Ishikawa (cell line): ENCODE measurements around the gene NACAD.

Source experiments
- CEBPB ChIP-seq: IDR thresholded peaks from 2 replicates; pipeline ENCODE4 v1.6.1; 2012
- CREB1 ChIP-seq: IDR thresholded peaks from 2 replicates; pipeline ENCODE4 v1.6.1; 2012; ENCODE audit warnings: low read depth
- EP300 ChIP-seq: IDR thresholded peaks from 2 replicates; pipeline ENCODE4 v1.6.1; 2012; ENCODE audit warnings: borderline replicate concordance
- FOXM1 ChIP-seq: IDR thresholded peaks from 2 replicates; pipeline ENCODE4 v1.6.1; 2012; ENCODE audit warnings: low read depth, borderline replicate concordance
- NFIC ChIP-seq: IDR thresholded peaks from 2 replicates; pipeline ENCODE4 v1.6.1; 2012
- RAD21 ChIP-seq: IDR thresholded peaks from 2 replicates; pipeline ENCODE4 v1.6.1; 2012; ENCODE audit warnings: low read depth
- REST ChIP-seq: IDR thresholded peaks from 2 replicates; pipeline ENCODE4 v1.6.1; 2012; ENCODE audit warnings: low read depth, mild to moderate bottlenecking
- TAF1 ChIP-seq: IDR thresholded peaks from 2 replicates; pipeline ENCODE4 v1.6.1; 2012; ENCODE audit warnings: low read depth, mild to moderate bottlenecking
- TCF12 ChIP-seq: IDR thresholded peaks from 2 replicates; pipeline ENCODE4 v1.6.1; 2012; ENCODE audit warnings: low read depth
- TEAD4 ChIP-seq: IDR thresholded peaks from 2 replicates; pipeline ENCODE4 v1.6.1; 2012
- YY1 ChIP-seq: IDR thresholded peaks from 2 replicates; pipeline ENCODE4 v1.6.1; 2012; ENCODE audit warnings: low read depth
- ZBTB7A ChIP-seq: IDR thresholded peaks from 2 replicates; pipeline ENCODE4 v1.6.1; 2012; ENCODE audit warnings: low read depth
- TF ChIP-seq, protein P1 (sequence below): IDR thresholded peaks from 2 replicates; pipeline ENCODE4 v1.6.1; 2012
- TF ChIP-seq, protein P2 (sequence below): IDR thresholded peaks from 2 replicates; pipeline ENCODE4 v1.6.1; 2012

NACAD gene

GRCh38 chr7:45066409-45066808 lies 22.4 kb downstream of the NACAD start:
- TF ChIP-seq TAF1 (no peak), TEAD4 (no peak), NFIC (no peak)

DNA sequence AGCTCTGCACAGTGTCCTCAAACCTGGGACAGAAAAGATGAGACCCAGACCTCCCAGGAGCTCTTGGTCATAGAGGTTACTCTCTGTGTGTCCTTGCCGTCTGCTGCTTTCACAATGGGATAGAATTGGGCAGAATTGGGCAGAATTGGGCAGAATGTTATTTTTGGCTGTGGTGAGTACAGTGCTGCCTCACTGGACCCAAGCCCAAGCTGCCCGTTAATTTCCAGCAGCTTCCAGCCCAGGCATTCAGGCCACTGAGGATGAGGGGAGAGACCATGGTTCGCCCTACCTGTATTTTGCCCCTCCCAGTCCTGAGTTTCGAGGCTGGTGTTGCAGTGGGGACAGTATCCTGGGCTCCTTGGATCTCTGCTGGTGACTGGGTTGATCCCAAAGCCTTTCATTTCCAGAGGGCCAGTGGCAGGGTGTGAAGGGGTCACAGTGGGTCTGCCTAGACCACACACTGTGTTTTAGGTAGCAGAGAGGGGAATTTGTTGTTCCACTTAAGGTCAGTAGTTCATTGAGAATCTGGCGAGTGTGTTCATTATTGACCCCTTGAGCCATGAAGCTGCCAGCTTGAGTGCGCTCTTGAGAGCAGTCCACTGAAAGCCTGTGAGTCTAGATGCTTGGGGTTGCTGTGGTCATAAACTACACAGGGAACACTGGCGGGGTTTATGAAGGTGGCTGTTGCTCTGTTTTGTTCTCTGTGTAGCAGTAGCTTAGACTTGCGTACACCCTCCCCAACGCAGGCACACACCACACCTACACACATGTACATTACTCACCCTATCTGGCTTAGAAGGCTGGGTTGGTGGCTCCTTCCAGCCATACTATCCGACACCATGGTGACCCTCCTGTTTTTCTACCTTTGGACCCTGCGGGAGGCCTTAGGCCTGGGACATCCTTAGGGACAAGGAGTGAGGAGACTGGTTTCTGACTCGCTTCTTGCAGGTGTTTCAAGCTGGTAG lies 23.5 kb downstream of the NACAD start:
- TF ChIP-seq TEAD4 (no peak), YY1 (no peak), CREB1 (no peak), RAD21 (no peak), TCF12 (no peak), TAF1 (no peak), REST (no peak)
- TF ChIP-seq, protein P1, sequence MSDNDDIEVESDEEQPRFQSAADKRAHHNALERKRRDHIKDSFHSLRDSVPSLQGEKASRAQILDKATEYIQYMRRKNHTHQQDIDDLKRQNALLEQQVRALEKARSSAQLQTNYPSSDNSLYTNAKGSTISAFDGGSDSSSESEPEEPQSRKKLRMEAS = no peak

DNA sequence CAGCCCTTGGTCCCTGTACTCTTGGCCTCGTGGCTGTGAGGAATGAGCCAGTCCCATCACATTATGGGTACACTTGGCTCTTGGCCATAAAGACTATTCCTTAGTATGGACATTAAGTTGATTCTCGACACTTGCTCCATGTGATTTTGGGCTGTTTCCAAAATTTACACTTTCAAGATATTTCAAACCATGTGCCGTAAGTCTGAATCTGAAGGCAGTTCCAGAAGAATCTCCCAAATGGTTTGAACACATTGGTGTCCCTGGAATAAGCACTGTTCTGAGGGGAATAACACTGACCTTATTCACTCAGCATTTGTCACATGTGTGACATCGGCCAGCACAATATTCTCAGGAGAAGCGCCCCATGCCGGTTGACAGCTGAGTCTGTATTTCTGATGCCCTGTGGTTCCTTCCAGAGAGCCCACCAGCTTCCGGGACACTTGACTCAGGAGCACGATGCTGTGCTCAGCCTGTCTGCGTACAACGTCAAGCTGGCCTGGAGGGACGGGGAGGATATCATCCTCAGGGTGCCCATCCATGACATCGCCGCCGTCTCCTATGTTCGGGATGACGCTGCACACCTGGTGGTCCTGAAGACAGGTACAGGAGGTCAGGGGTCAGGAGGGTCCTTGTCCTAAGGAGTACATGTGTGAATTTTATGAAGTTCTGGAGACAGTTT lies 24.6 kb downstream of the NACAD start:
- no peak for TF ChIP-seq RAD21
- no peak for TF ChIP-seq REST
- TF ChIP-seq, protein P1 = no peak
- no peak for TF ChIP-seq FOXM1

DNA sequence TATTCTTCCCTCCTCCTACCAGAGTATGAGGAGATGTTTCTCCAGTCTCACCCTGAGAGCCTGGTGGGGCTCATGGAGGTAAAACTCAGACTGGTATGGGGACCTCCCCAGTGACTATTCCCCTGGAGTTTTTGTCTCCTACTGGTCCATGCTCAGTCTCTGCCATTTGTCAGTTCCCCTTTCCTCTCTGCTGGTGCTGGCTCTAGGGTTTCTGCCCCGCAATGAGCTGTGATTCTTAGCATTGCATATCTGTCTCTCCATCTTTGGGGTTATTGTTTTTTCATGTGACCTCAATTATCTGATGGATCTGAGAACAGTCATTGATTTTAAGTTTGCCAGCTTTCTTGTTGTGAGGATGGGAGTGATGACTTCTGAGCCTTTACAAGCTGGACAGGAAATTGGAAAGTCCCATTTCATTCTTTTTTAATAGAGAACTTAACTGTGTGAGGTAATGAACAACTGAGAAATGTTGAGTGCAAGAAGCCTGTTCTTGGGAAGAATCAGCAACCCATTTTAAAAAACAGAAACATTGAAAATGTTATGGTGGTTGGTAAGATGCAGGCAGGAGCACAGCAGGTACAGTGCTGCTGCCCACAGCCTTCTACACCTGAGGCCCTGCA lies 26.9 kb downstream of the NACAD start:
- no peak for TF ChIP-seq RAD21
- TF ChIP-seq, protein P1 = no peak
- no peak for TF ChIP-seq FOXM1
- TF ChIP-seq TEAD4 = no peak
- no peak for TF ChIP-seq TCF12
- TF ChIP-seq ZBTB7A = no peak
- TF ChIP-seq NFIC = no peak

- TF ChIP-seq, protein P1 = no peak
- TF ChIP-seq CEBPB (no peak), EP300 (no peak), REST (no peak), RAD21 (no peak), TCF12 (no peak)
- TF ChIP-seq, protein P2, sequence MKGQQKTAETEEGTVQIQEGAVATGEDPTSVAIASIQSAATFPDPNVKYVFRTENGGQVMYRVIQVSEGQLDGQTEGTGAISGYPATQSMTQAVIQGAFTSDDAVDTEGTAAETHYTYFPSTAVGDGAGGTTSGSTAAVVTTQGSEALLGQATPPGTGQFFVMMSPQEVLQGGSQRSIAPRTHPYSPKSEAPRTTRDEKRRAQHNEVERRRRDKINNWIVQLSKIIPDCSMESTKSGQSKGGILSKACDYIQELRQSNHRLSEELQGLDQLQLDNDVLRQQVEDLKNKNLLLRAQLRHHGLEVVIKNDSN = no peak
These were observed 27.4 kb downstream of the NACAD start for GRCh38 chr7:45061352-45061751.
